Natural killer cell (primary cell): ENCODE data around the gene ABCA2. TPM values are rescaled to one million over a fixed set of nuclear protein-coding genes. Genes with fewer than 3 reads are reported as not detected.
A peak's percentile ranks its signal among the peaks of the same experiment; 100 is the strongest.

Source experiments
- ATAC-seq, 3 donors: fragments of 150-1000 bp in 2 of 3; fragments of 200-7000 bp in 1 of 3; cut with Tn5 transposase; 1 replicate in 1 of 3; 2 replicates in 2 of 3; pipeline ENCODE4 v1.10.0; 2021; ENCODE audit warnings: mild to moderate bottlenecking in 2 of 3, moderate library complexity in 2 of 3
- DNase-seq, 2 donors: peaks; one replicate each; pipeline versions ENCODE4 v3.0.0 to v3.0.0-alpha.2; 2013 to 2021; ENCODE audit warnings: mixed read lengths in 1 of 2
- H3K27ac ChIP-seq: one replicate; pipeline ENCODE4 v1.5.1; 2013; ENCODE audit warnings: mild to moderate bottlenecking, low read length
- H3K27me3 ChIP-seq: one replicate; pipeline ENCODE4 v1.6.1; 2013; ENCODE audit warnings: low read length; ENCODE audit not compliant: control insufficient read depth, insufficient read depth
- H3K36me3 ChIP-seq: one replicate; pipeline ENCODE4 v1.6.1; 2013; ENCODE audit warnings: low read length; ENCODE audit not compliant: control insufficient read depth, insufficient read depth
- H3K4me1 ChIP-seq: one replicate; pipeline ENCODE4 v1.6.1; 2013; ENCODE audit warnings: low read length; ENCODE audit not compliant: control insufficient read depth, insufficient read depth
- H3K4me3 ChIP-seq: one replicate; pipeline ENCODE4 v1.5.1; 2013; ENCODE audit warnings: low read length
- H3K9me3 ChIP-seq: one replicate; pipeline ENCODE4 v1.6.1; 2013; ENCODE audit warnings: low read length; ENCODE audit not compliant: control insufficient read depth, insufficient read depth
- H3K27ac Mint-ChIP-seq, 2 donors: one replicate each; pipeline ENCODE4 v1.8.0; 2022; ENCODE audit warnings: mild to moderate bottlenecking in 2 of 2, mixed read lengths in 2 of 2, moderate library complexity in 1 of 2
- H3K27me3 Mint-ChIP-seq, 2 donors: one replicate each; pipeline ENCODE4 v1.8.0; 2022; ENCODE audit warnings: low read depth in 2 of 2, mixed read lengths in 2 of 2
- H3K36me3 Mint-ChIP-seq: one replicate; pipeline ENCODE4 v1.8.0; 2022; ENCODE audit warnings: mixed read lengths
- H3K4me1 Mint-ChIP-seq, 2 donors: one replicate each; pipeline ENCODE4 v1.8.0; 2022; ENCODE audit warnings: mixed read lengths in 2 of 2
- H3K4me3 Mint-ChIP-seq: one replicate; pipeline ENCODE4 v1.8.0; 2022; ENCODE audit warnings: mild to moderate bottlenecking, moderate library complexity, mixed read lengths
- H3K9me3 Mint-ChIP-seq, 2 donors: one replicate each; pipeline ENCODE4 v1.8.0; 2022; ENCODE audit warnings: mixed read lengths in 2 of 2
- CTCF ChIP-seq: fragments of 200-600 bp; IDR thresholded peaks from one replicate; pipeline ENCODE4 v1.8.0; 2022; ENCODE audit warnings: antibody characterized with exemption
- WGBS: methylation state at CpG from one replicate; pipeline ENCODE4 v1.1.7; 2013; ENCODE audit warnings: missing lambda C conversion rate; ENCODE audit not compliant: insufficient coverage; 5-methylcytosine and 5-hydroxymethylcytosine counted together
- intact Hi-C: fragments of 100-400 bp; cut with micrococcal nuclease; formaldehyde crosslinking; loops from one replicate; pipeline ENCODE4 v1.14.2; 2022
- total RNA-seq, 4 donors: library from RNA; stranded (reverse); fragments of 120-200 nt in 1 of 4; gene quantifications; one replicate each; pipeline versions ENCODE4 v1.2.3 to v1.2.4, GENCODE V29; 2013 to 2022

ABCA2 gene
- total RNA-seq, 3 donors from 2014 or later (not counting 1 experiment from before 2014, with no cell fraction given), result 356 to 416 (median 357) TPM

- peak; percentile 35 to 63 (median 44) for ATAC-seq
- Histone ChIP-seq H3K27ac (peak overlapping the region; percentile 77), H3K9me3 (no peaks in the 10 kb centered on the region), H3K4me3 (no peak overlapping the region), H3K27me3 (no peaks in the 10 kb centered on the region), H3K36me3 (no peaks in the 10 kb centered on the region), H3K4me1 (peaks cover 76% of the 10 kb centered on the region)
- intact Hi-C loops, result loop anchor here (1.0 kb wide), 1 partner anchor 40 kb away; no protein-coding TSS in a partner anchor
- Mint-ChIP-seq H3K4me3 (peak overlapping the region; percentile 84), H3K27ac (peak overlapping the region; percentile 97 to 99), H3K27me3 (no peaks in the 10 kb centered on the region), H3K9me3 (no peaks in the 10 kb centered on the region), H3K4me1 (peaks cover 32 to 54% of the 10 kb centered on the region in 2 donors), H3K36me3 (no peaks in the 10 kb centered on the region)
- DNase-seq, result peak; percentile 56 to 70
- WGBS, result 21% methylated on average over 10 of the region's 10 CpGs
- TF ChIP-seq CTCF, result no peak
Measured at GRCh38 chr9:137000177-137000930, 27.7 kb downstream of the ABCA2 start.

GRCh38 chr9:136997830-136998234, 30.2 kb downstream of the ABCA2 start:
- 4% methylated on average over 18 of the region's 18 CpGs for WGBS
- no peaks in the 10 kb centered on the region for H3K9me3 ChIP-seq
- Mint-ChIP-seq H3K27me3 (no peaks in the 10 kb centered on the region), H3K9me3 (no peaks in the 10 kb centered on the region), H3K36me3 (no peaks in the 10 kb centered on the region), H3K4me1 (peaks cover 33 to 61% of the 10 kb centered on the region in 2 donors), H3K27ac (peak overlapping the region; percentile 97 to 99), H3K4me3 (peak overlapping the region; percentile 96)
- peaks cover 16% of the 10 kb centered on the region for H3K36me3 ChIP-seq
- DNase-seq, result peak; percentile 70 to 72
- no peak for TF ChIP-seq CTCF
- peak overlapping the region; percentile 96 for H3K27ac ChIP-seq
- peaks cover 94% of the 10 kb centered on the region for H3K4me1 ChIP-seq
- ATAC-seq, result peak; percentile 25 to 61 (median 53)
- intact Hi-C loops, result loop anchor here (2.0 to 5.0 kb wide), 2 partner anchors 37 to 151 kb away; partner anchors contain the start of gene PHPT1
- no peaks in the 10 kb centered on the region for H3K27me3 ChIP-seq
- H3K4me3 ChIP-seq, result peak overlapping the region; percentile 55

- Histone ChIP-seq H3K4me3 (peak overlapping the region; percentile 55), H3K36me3 (peaks cover 16% of the 10 kb centered on the region), H3K9me3 (no peaks in the 10 kb centered on the region), H3K4me1 (peaks cover 95% of the 10 kb centered on the region), H3K27me3 (no peaks in the 10 kb centered on the region), H3K27ac (peak overlapping the region; percentile 96)
- intact Hi-C loops, result loop anchor here (5.0 kb wide), 1 partner anchor 150 kb away; the partner anchor contains the start of gene PHPT1
- Mint-ChIP-seq H3K27me3 (no peaks in the 10 kb centered on the region), H3K36me3 (no peaks in the 10 kb centered on the region), H3K4me3 (peak overlapping the region; percentile 96), H3K9me3 (no peaks in the 10 kb centered on the region), H3K27ac (peak overlapping the region; percentile 97 to 99), H3K4me1 (peaks cover 33 to 65% of the 10 kb centered on the region in 2 donors)
- peak in 1 of 2 donors; percentile 51 for DNase-seq
- 33% methylated on average over 10 of the region's 10 CpGs for WGBS
- ATAC-seq, result peak; percentile 1 to 7 (median 3)
- TF ChIP-seq CTCF, result no peak
Measured at GRCh38 chr9:136997371-136997770, 30.7 kb downstream of the ABCA2 start.
